AG09309 (cell line): ENCODE results near the gene ANKRD33B.

Experiments used
- DNase-seq: peaks from one replicate; pipeline ENCODE4 v3.0.0-alpha.2; 2010; ENCODE audit warnings: low read depth
- H3K4me3 ChIP-seq: 2 replicates; pipeline ENCODE4 v1.5.1; 2011; ENCODE audit warnings: mild to moderate bottlenecking, low read depth, low read length, moderate library complexity; ENCODE audit not compliant: control insufficient read depth
- CTCF ChIP-seq: IDR thresholded peaks from 2 replicates; pipeline ENCODE4 v1.5.1; 2011; ENCODE audit warnings: mild to moderate bottlenecking, low read depth, low read length, inconsistent platforms; ENCODE audit not compliant: insufficient read depth, control insufficient read depth; ENCODE audit errors: missing control alignments

ANKRD33B gene

GRCh38 chr5:10537624-10538023 lies 26.2 kb upstream of the ANKRD33B start:
- H3K4me3 ChIP-seq = no peak overlapping the region
- no peak for DNase-seq
- TF ChIP-seq CTCF = no peak

DNA sequence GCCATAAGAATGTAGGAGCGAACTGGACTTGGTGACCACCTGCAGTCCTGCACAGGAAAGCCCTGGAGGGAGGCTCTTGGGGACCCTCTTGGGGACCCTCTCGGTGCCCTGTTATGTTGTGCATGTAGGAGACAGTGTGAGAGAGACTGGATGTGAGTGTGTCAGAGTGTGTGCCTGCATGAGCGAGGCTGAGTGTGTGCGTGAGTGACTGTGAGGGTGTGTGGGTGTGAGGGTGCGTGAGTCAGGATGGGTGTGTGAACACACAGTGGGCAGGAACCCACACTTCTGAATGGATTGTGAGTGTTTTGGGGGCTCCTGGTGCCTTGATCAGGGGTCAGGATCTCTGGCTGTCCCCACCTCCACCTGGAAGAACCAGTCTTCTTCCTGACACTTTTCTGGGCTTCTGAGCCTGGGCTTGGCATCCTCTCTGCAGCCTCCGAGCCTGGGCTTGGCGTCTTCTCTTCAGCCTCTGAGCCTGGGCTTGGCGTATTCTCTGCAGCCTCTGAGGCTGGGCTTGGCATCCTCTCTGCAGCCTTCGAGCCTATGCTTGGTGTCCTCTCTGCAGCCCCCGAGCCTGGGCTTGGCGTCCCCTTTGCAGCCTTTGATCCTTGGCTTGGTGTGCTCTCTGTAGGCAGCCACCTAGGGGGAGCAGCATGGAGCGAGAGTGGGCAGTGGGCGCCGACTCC lies 25.6 kb upstream of the ANKRD33B start:
- no peak overlapping the region for H3K4me3 ChIP-seq
- TF ChIP-seq CTCF = no peak
- no peak for DNase-seq

- no peak for DNase-seq
- no peak overlapping the region for H3K4me3 ChIP-seq
- TF ChIP-seq CTCF = no peak
Observed at GRCh38 chr5:10538789-10539686, 24.8 kb upstream of the ANKRD33B start.

DNA sequence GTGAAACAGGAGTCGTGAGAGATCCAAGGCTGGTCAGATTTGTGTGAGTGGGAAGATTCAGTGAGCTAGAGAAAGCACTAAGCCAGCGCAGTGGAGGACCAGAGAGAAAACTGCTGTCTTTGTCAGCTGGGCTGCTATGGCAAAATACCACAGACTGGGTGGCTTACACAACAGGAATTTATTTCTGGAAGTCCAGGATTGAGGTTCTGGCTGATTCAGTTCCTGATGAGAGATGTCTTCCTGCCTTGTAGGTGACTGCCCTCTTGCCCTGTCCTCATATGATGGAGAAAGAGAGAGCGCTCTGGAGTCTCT lies 24.2 kb upstream of the ANKRD33B start:
- no peak for TF ChIP-seq CTCF
- DNase-seq = no peak
- H3K4me3 ChIP-seq = no peak overlapping the region

GRCh38 chr5:10540036-10540544 lies 23.8 kb upstream of the ANKRD33B start:
- no peak for TF ChIP-seq CTCF
- H3K4me3 ChIP-seq = no peak overlapping the region
- no peak for DNase-seq

DNA sequence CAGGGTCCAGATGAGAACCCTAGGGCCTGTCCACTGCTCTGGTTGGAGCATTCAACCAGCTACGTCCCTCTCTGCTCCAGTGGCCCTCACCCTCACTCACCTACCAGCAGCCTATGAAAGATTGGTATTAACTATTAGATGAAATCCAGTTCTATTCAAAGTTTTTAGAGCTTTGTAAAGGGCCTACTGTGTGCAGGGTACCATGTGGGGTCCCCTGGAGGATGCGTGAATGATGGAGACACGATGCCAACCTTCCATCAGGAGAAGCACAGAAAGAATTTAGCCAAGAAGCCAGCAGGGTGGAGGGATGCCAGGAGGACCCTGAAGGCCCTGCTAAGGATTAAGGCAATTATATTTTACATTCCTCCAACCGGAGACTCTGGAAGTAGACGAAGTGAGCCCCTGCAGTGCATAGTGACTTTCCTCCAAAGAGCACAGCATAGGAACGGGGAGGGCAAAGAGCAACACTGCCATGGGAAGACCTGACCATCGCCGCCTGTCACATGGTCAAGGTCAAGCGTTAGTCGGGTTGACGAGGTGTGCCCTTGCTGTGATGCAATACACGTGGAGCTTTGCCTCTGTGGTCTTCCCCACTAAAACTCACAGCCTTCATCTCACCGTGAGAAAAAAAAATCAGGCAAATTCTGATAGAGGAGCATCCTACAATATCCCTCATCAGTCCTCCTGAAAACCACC lies 22.8 kb upstream of the ANKRD33B start:
- DNase-seq = no peak
- H3K4me3 ChIP-seq = no peak overlapping the region
- TF ChIP-seq CTCF = no peak
